ENCODE results near the gene RELB. TPM values are rescaled to one million over a fixed set of nuclear protein-coding genes. Genes with fewer than 3 reads are reported as not detected.

The RELB gene, protein sequence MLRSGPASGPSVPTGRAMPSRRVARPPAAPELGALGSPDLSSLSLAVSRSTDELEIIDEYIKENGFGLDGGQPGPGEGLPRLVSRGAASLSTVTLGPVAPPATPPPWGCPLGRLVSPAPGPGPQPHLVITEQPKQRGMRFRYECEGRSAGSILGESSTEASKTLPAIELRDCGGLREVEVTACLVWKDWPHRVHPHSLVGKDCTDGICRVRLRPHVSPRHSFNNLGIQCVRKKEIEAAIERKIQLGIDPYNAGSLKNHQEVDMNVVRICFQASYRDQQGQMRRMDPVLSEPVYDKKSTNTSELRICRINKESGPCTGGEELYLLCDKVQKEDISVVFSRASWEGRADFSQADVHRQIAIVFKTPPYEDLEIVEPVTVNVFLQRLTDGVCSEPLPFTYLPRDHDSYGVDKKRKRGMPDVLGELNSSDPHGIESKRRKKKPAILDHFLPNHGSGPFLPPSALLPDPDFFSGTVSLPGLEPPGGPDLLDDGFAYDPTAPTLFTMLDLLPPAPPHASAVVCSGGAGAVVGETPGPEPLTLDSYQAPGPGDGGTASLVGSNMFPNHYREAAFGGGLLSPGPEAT
- total RNA-seq (2012; rRNA removed) (5.0 TPM in 2 replicates), polyA plus RNA-seq (2012; rRNA removed) (17.2 and 19.9 TPM in 2 replicates), Bru-seq, nascent RNA (percentile 56 among the genes with signal in this experiment), BruChase-seq, experiment 1, labeled RNA remaining after a 6-hour chase (percentile 52 among the genes with signal in this experiment), BruChase-seq, experiment 2, labeled RNA remaining after a 2-hour chase (percentile 45 among the genes with signal in this experiment)
- 19.6 and 28.9 TPM in 2 replicates for polyA plus RNA-seq (2012; cell fraction: cytosol; rRNA removed)
- polyA plus RNA-seq (2012; cell fraction: nucleus; rRNA removed; ENCODE audit: low replicate concordance): 15.4 and 32.8 TPM in 2 replicates
- long read RNA-seq, transcript RELB-202 (11 exons, 2,219 nt): major isoform, 10 of 14 reads
- long read RNA-seq, partial matches to known transcripts: 2 of 14 reads
- long read RNA-seq, other reads (novel, unspliced or antisense): 2 of 14 reads

DNA sequence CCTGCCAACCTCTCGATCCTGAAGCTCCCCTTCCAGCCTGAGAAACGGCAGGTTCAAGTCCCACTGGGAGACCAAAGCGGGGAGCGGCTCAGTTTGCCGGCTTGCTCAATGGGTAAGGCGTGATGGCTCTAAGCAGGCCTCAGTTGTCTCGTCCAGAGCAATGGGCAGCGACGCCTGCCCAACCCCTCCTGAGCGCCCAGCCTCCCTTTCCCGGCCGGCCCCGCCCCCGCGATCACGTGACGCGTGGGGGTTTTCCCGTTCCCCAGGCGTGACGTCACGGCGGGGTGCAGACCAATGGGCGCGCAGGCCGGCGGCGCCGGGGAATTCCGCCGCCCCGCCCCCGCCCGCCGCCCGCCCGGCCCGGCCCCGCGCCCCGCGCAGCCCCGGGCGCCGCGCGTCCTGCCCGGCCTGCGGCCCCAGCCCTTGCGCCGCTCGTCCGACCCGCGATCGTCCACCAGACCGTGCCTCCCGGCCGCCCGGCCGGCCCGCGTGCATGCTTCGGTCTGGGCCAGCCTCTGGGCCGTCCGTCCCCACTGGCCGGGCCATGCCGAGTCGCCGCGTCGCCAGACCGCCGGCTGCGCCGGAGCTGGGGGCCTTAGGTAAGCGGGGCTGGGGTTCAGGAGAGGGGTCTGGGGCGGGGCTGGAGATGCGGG lies at the start of gene RELB:
RELB (plus strand) TSS at position 378 of the 653 bp plus-strand sequence; CDS start at position 494, 116 bp downstream.
- peak within 1 kb of the TSS; percentile 91 for H4K5ac ChIP-seq (ENCODE audit: low read depth, low read length)
- peak within 1 kb of the TSS; percentile 97 for H3K4me2 ChIP-seq (ENCODE audit: low read depth, low read length)
- peak within 1 kb of the TSS; percentile 44 to 92; a peak in 3 of 4 replicates for H4K8ac ChIP-seq (ENCODE audit: low read depth in 2 of 2, low read length in 2 of 2)
- peaks cover 8% of the 10 kb centered on the region; the same call in 1 of the 2 replicates for H3K9me1 ChIP-seq (ENCODE audit: insufficient read depth, low read length)
- peaks cover 3% of the 10 kb centered on the region; the same call in 1 of the 2 replicates for H4K20me1 ChIP-seq (ENCODE audit: insufficient read depth, low read length)
- POLR2A ChIA-PET (ENCODE audit: unreplicated experiment): no interaction called here
- ATAC-seq (ENCODE audit: low read depth): peak; percentile 80
- H3K4ac ChIP-seq (ENCODE audit: low read depth, low read length): peak within 1 kb of the TSS; percentile 79
- peak within 1 kb of the TSS; percentile 92 for H4K91ac ChIP-seq (ENCODE audit: insufficient read depth, low read depth, low read length)
- no peaks in the 10 kb centered on the region for H3K9me3 ChIP-seq (ENCODE audit: control insufficient read depth, insufficient read depth, low read length)
- CTCF ChIA-PET: interaction anchor here (2.5 kb wide), 1 partner anchor 16 kb away, joined by 8 read pairs; no protein-coding TSS in a partner anchor
- H3K27me3 ChIP-seq (ENCODE audit: control insufficient read depth, insufficient read depth, low read length): no peaks in the 10 kb centered on the region
- H2AK9ac ChIP-seq (replicated peaks; ENCODE audit: low read depth, low read length, poor library complexity): peak within 1 kb of the TSS; percentile 90
- peak within 1 kb of the TSS; percentile 88 for H3K14ac ChIP-seq (replicated peaks; ENCODE audit: low read depth, low read length)
- H3K23ac ChIP-seq (ENCODE audit: low read depth, low read length): peak within 1 kb of the TSS; percentile 66; the same call in 1 of the 2 replicates
- H2AFZ ChIP-seq (replicated peaks; ENCODE audit: low read length, poor library complexity): peak within 1 kb of the TSS; percentile 96
- dilution Hi-C loops (cut with HindIII; ENCODE audit: low sequenced_read_pairs, unreplicated experiment): no loop called here
- no peak within 1 kb of the TSS for H2BK15ac ChIP-seq (ENCODE audit: low read depth, low read length)
- H3K4me1 ChIP-seq (ENCODE audit: control insufficient read depth, insufficient read depth, low read length): peaks cover 6% of the 10 kb centered on the region
- no TSS peak for BruUV-seq (replicated peaks)
- no peak within 1 kb of the TSS for H2BK20ac ChIP-seq (ENCODE audit: low read depth, low read length)
- peak within 1 kb of the TSS; percentile 68 for H3K27ac ChIP-seq (ENCODE audit: insufficient read depth, low read length)
- peak within 1 kb of the TSS; percentile 57; the same call in 1 of the 2 replicates for H3K9ac ChIP-seq (ENCODE audit: low read depth, low read length)
- peak within 1 kb of the TSS; percentile 60; the same call in 1 of the 2 replicates for H2AK5ac ChIP-seq (ENCODE audit: low read depth, low read length)
- peak; percentile 84 for DNase-seq
- intact Hi-C loops (cut with micrococcal nuclease): no loop called here
- H3K18ac ChIP-seq (ENCODE audit: low read depth, low read length): peak within 1 kb of the TSS; percentile 83
- H3K4me3 ChIP-seq (ENCODE audit: insufficient read depth, low read depth, low read length): peak within 1 kb of the TSS; percentile 80
- in situ Hi-C loops (cut with MboI; ENCODE audit: low sequenced_read_pairs): no loop called here
- no peak within 1 kb of the TSS for H3K56ac ChIP-seq (ENCODE audit: extremely low read depth, insufficient read depth, low read length)
- 12% methylated on average over 11 of the region's 79 CpGs; no CpG with 5 or more reads in 1 of the 2 experiments for WGBS, 2 experiments (ENCODE audit: extremely low coverage in 2 of 2, insufficient read length in 1 of 2)
- H3K36me3 ChIP-seq (ENCODE audit: control insufficient read depth, insufficient read depth, low read length): peaks cover 5% of the 10 kb centered on the region; the same call in 1 of the 2 replicates
- H2BK120ac ChIP-seq (ENCODE audit: low read depth, low read length): peak within 1 kb of the TSS; percentile 47; the same call in 1 of the 2 replicates
- H3K79me1 ChIP-seq (ENCODE audit: low read depth in 1 of 2, low read length in 2 of 2): peaks cover 14 to 20% of the 10 kb centered on the region in 2 experiments
- H2BK5ac ChIP-seq (ENCODE audit: low read depth, low read length, poor library complexity, severe bottlenecking): peak within 1 kb of the TSS; percentile 90
- no peak for TF ChIP-seq NFE2L2 (IDR thresholded peaks at IDR 0.05; ENCODE audit: low read depth, low read length)
- no peak for TF ChIP-seq SMC3 (IDR thresholded peaks at IDR 0.05; ENCODE audit: low read depth, low read length)
- TF ChIP-seq, protein P1, sequence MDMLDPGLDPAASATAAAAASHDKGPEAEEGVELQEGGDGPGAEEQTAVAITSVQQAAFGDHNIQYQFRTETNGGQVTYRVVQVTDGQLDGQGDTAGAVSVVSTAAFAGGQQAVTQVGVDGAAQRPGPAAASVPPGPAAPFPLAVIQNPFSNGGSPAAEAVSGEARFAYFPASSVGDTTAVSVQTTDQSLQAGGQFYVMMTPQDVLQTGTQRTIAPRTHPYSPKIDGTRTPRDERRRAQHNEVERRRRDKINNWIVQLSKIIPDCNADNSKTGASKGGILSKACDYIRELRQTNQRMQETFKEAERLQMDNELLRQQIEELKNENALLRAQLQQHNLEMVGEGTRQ (IDR thresholded peaks at IDR 0.05; ENCODE audit: low read depth, low read length): peak; percentile 97
- TF ChIP-seq, protein P2, sequence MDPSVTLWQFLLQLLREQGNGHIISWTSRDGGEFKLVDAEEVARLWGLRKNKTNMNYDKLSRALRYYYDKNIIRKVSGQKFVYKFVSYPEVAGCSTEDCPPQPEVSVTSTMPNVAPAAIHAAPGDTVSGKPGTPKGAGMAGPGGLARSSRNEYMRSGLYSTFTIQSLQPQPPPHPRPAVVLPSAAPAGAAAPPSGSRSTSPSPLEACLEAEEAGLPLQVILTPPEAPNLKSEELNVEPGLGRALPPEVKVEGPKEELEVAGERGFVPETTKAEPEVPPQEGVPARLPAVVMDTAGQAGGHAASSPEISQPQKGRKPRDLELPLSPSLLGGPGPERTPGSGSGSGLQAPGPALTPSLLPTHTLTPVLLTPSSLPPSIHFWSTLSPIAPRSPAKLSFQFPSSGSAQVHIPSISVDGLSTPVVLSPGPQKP (IDR thresholded peaks at IDR 0.05; ENCODE audit: borderline replicate concordance, low read depth, low read length): no peak
- no peak for TF ChIP-seq CEBPB (IDR thresholded peaks at IDR 0.05; ENCODE audit: low read depth, low read length)
- TF ChIP-seq, protein P3, sequence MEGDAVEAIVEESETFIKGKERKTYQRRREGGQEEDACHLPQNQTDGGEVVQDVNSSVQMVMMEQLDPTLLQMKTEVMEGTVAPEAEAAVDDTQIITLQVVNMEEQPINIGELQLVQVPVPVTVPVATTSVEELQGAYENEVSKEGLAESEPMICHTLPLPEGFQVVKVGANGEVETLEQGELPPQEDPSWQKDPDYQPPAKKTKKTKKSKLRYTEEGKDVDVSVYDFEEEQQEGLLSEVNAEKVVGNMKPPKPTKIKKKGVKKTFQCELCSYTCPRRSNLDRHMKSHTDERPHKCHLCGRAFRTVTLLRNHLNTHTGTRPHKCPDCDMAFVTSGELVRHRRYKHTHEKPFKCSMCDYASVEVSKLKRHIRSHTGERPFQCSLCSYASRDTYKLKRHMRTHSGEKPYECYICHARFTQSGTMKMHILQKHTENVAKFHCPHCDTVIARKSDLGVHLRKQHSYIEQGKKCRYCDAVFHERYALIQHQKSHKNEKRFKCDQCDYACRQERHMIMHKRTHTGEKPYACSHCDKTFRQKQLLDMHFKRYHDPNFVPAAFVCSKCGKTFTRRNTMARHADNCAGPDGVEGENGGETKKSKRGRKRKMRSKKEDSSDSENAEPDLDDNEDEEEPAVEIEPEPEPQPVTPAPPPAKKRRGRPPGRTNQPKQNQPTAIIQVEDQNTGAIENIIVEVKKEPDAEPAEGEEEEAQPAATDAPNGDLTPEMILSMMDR (conservative IDR thresholded peaks at IDR 0.05; ENCODE audit: low read depth, low read length): no peak
- TF ChIP-seq MAZ (IDR thresholded peaks at IDR 0.05; ENCODE audit: borderline replicate concordance, low read depth, low read length): peak; percentile 91; the same call in 1 of the 2 replicates
- TF ChIP-seq RFX5 (IDR thresholded peaks at IDR 0.05; ENCODE audit: low read depth, low read length): no peak

Measured in IMR-90 (cell line).